Astrocyte (in vitro differentiated cells and primary cell): ENCODE data around the gene AGXT.

Source experiments
- CTCF ChIP-seq: IDR thresholded peaks from 2 replicates; pipeline ENCODE4 v1.5.1; 2011; ENCODE audit warnings: low read depth, mild to moderate bottlenecking, inconsistent platforms, low read length, moderate library complexity; ENCODE audit not compliant: insufficient read depth
- EZH2 ChIP-seq: IDR thresholded peaks from 2 replicates; pipeline ENCODE4 v1.6.1; 2012; ENCODE audit warnings: mild to moderate bottlenecking, low read length, inconsistent platforms; ENCODE audit not compliant: insufficient read depth

DNA sequence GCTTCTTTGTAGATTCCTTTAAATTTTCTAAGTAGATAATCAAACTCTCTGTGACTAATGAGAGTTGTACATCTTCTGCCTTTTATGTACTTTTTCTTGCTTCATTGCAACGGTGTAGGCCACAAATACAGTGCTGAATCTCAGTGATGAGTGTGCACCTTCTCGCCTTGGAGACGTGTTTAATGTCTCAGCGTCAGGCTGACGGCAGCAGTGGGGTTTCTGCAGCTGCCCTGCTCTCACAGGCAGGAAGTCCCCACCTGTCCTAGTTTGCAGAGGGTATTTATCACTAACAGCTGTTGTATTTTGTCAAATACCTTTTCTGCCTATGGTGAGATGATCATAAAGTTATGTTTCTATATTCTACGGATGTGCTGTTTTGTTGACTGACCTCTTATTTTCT is 13.3 kb downstream of the AGXT start:
- TF ChIP-seq CTCF (no peak), EZH2 (no peak)
